Keratinocyte (primary cell): ENCODE data around the gene PHYH.

ENCODE experiments used
- EZH2 ChIP-seq: IDR thresholded peaks from one replicate; pipeline ENCODE4 v1.6.1; 2012; ENCODE audit warnings: inconsistent platforms, mild to moderate bottlenecking, low read length, moderate library complexity
- TF ChIP-seq, protein P1 (sequence below), 3 experiments: IDR thresholded peaks in 1 of 3; conservative IDR thresholded peaks in 1 of 3; optimal IDR thresholded peaks in 1 of 3; 2 replicates in 2 of 3; 3 replicates in 1 of 3; pipeline versions ENCODE3 to v1.5.1; 2011; ENCODE audit warnings: low read length in 3 of 3, mild to moderate bottlenecking in 3 of 3, moderate library complexity in 2 of 3, control low read depth in 1 of 3, inconsistent platforms in 1 of 3; ENCODE audit not compliant: insufficient read depth in 2 of 3; ENCODE audit errors: extremely low read depth in 1 of 3

DNA sequence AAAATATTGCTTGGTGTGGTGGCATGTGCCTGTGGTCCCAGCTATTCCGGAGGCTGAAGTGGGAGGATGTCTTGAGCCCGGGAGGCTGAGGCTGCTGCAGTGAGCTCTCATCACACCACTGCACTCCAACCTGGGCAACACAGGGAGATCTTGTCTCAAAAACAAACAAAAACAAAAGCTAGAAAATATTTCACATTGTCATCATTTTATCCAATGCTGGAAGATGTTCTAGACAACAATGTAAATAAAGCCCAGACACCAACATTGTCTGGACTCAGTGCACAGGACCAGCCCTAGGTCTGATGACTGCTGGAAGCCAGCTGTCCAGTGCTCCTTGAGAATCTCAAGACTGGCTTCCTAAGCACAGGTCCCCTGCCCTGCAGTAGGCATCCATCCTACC, 34.7 kb upstream of the PHYH start:
- no peak for TF ChIP-seq EZH2
- TF ChIP-seq, protein P1, sequence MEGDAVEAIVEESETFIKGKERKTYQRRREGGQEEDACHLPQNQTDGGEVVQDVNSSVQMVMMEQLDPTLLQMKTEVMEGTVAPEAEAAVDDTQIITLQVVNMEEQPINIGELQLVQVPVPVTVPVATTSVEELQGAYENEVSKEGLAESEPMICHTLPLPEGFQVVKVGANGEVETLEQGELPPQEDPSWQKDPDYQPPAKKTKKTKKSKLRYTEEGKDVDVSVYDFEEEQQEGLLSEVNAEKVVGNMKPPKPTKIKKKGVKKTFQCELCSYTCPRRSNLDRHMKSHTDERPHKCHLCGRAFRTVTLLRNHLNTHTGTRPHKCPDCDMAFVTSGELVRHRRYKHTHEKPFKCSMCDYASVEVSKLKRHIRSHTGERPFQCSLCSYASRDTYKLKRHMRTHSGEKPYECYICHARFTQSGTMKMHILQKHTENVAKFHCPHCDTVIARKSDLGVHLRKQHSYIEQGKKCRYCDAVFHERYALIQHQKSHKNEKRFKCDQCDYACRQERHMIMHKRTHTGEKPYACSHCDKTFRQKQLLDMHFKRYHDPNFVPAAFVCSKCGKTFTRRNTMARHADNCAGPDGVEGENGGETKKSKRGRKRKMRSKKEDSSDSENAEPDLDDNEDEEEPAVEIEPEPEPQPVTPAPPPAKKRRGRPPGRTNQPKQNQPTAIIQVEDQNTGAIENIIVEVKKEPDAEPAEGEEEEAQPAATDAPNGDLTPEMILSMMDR (optimal IDR thresholded peaks at IDR 0.05 in 1 of 3, IDR thresholded peaks at IDR 0.05 in 1 of 3, conservative IDR thresholded peaks at IDR 0.05 in 1 of 3; ENCODE audit: extremely low read depth in 1 of 3, insufficient read depth in 2 of 3, low read length in 3 of 3) = no peak
